Myocyte (in vitro differentiated cells): Measurements from ENCODE around the gene PLA2G1B. TPM values are rescaled to one million over a fixed set of nuclear protein-coding genes. Genes with fewer than 3 reads are reported as not detected.

Experiments
- total RNA-seq: library from RNA; depleted of rRNA; stranded (reverse); fragments of >200 nt; gene quantifications from 2 replicates; pipeline ENCODE4 v1.2.3, GENCODE V29; 2014

PLA2G1B gene
- total RNA-seq, 1 donor from 2014 or later, result not detected

Other genes starting within 250 kb of the PLA2G1B start
- gene RAB35, start 211.0 kb downstream of the PLA2G1B start, total RNA-seq, result 18.9 and 20.8 TPM in 2 replicates
- gene GCN1, start 133.1 kb downstream of the PLA2G1B start, total RNA-seq, result 59.2 and 61.9 TPM in 2 replicates
- gene RPLP0, start 126.7 kb downstream of the PLA2G1B start, total RNA-seq, result 2,822 and 3,245 TPM in 2 replicates
- 98.8 and 128 TPM in 2 replicates for gene PXN, start 62.0 kb downstream of the PLA2G1B start, total RNA-seq
- gene RNU4-2, start 35.9 kb downstream of the PLA2G1B start, total RNA-seq, result not detected in 2 replicates
- gene RNU4-1, start 34.5 kb downstream of the PLA2G1B start, total RNA-seq, result not detected in 2 replicates
- 4.5 and 5.6 TPM in 2 replicates for gene SIRT4, start 25.5 kb downstream of the PLA2G1B start, total RNA-seq
- gene MSI1, start 41.4 kb upstream of the PLA2G1B start, total RNA-seq, result 0.35 TPM in 1 of 2 replicates, not detected in the other
- 281 and 325 TPM in 2 replicates for gene COX6A1, start 110.3 kb upstream of the PLA2G1B start, total RNA-seq
- 57.0 and 61.0 TPM in 2 replicates for gene TRIAP1, start 118.6 kb upstream of the PLA2G1B start, total RNA-seq
- gene GATC, start 118.7 kb upstream of the PLA2G1B start, total RNA-seq, result 12.3 and 13.8 TPM in 2 replicates
- 56.6 and 61.6 TPM in 2 replicates for gene SRSF9, start 142.0 kb upstream of the PLA2G1B start, total RNA-seq
- 329 and 397 TPM in 2 replicates for gene DYNLL1, start 168.3 kb upstream of the PLA2G1B start, total RNA-seq
- 28.6 and 30.5 TPM in 2 replicates for gene COQ5, start 201.4 kb upstream of the PLA2G1B start, total RNA-seq
- gene RNF10, start 206.6 kb upstream of the PLA2G1B start, total RNA-seq, result 89.2 and 109 TPM in 2 replicates